Pons (tissue), 1 donor: ENCODE results near the gene ZFP36L2.
"Not testable (repeated sequence)": the region's sequence is repeated elsewhere in the genome, so short reads cannot be mapped to it uniquely, and the experiment has no call there.

Source experiments
- DNase-seq: peaks from one replicate; pipeline ENCODE4 v3.0.0-alpha.2; 2016; ENCODE audit warnings: low spot score

The ZFP36L2 gene

GRCh38 chr2:43207553-43208300 is 18.7 kb downstream of the ZFP36L2 start:
- DNase-seq, result no peak

- no peak for DNase-seq
Measured at GRCh38 chr2:43206602-43207001, 19.8 kb downstream of the ZFP36L2 start.

- DNase-seq, result no peak
Measured at GRCh38 chr2:43203373-43203772, 23.0 kb downstream of the ZFP36L2 start.

GRCh38 chr2:43202289-43202688 is 24.1 kb downstream of the ZFP36L2 start:
- DNase-seq, result no peak

GRCh38 chr2:43201497-43201896 is 24.9 kb downstream of the ZFP36L2 start:
- DNase-seq, result no peak

GRCh38 chr2:43201016-43201415 is 25.4 kb downstream of the ZFP36L2 start:
- DNase-seq, result no peak

- DNase-seq, result no peak
Measured at GRCh38 chr2:43199492-43200488, 26.6 kb downstream of the ZFP36L2 start.

GRCh38 chr2:43198263-43198662 is 28.1 kb downstream of the ZFP36L2 start:
- DNase-seq, result no peak

- no peak for DNase-seq
Measured at GRCh38 chr2:43197588-43197896, 28.9 kb downstream of the ZFP36L2 start.

- no peak for DNase-seq
Measured at GRCh38 chr2:43196768-43197587, 29.4 kb downstream of the ZFP36L2 start.

GRCh38 chr2:43194121-43194869 is 32.1 kb downstream of the ZFP36L2 start:
- DNase-seq, result no peak

- DNase-seq, result no peak
Measured at GRCh38 chr2:43193652-43194120, 32.7 kb downstream of the ZFP36L2 start.

GRCh38 chr2:43192744-43193651 is 33.4 kb downstream of the ZFP36L2 start:
- DNase-seq, result no peak

- DNase-seq, result no peak
Measured at GRCh38 chr2:43191947-43192516, 34.4 kb downstream of the ZFP36L2 start.

- no peak for DNase-seq
Measured at GRCh38 chr2:43190311-43191052, 35.9 kb downstream of the ZFP36L2 start.

GRCh38 chr2:43189861-43190260 is 36.5 kb downstream of the ZFP36L2 start:
- not testable (repeated sequence) for DNase-seq

- DNase-seq, result no peak
Measured at GRCh38 chr2:43188561-43189386, 37.6 kb downstream of the ZFP36L2 start.

GRCh38 chr2:43186679-43187374 is 39.6 kb downstream of the ZFP36L2 start:
- DNase-seq, result no peak
